Activated gamma-delta T cell treated with anti-CD3 and anti-CD28 coated beads, Interleukin-2, amount 50 U/mL, for 16 hours (primary cell): ENCODE measurements around the gene GTF2A2.

Experiments used
- DNase-seq: peaks from one replicate; pipeline ENCODE4 v3.0.0-alpha.2; 2020; ENCODE audit warnings: low read depth

The GTF2A2 gene

DNA sequence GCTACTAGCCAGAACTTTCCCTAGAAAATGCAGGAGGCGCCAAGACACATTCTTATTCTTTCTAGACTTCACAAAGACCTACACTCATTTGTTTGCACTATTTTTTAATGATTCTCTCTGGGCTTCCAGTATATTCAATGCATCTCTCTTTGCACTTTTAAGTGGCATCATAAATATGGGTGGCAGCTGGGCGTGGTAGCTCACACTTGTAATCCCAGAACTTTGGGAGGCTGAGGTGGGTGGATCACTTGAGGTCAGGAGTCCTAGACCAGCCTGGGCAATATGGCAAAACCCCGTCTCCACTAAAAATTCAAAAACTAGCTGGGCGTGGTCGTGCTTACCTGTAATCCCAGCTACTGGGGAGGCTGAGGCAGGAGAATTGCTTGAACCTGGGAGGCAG, 51.3 kb downstream of the GTF2A2 start:
- no peak for DNase-seq

DNA sequence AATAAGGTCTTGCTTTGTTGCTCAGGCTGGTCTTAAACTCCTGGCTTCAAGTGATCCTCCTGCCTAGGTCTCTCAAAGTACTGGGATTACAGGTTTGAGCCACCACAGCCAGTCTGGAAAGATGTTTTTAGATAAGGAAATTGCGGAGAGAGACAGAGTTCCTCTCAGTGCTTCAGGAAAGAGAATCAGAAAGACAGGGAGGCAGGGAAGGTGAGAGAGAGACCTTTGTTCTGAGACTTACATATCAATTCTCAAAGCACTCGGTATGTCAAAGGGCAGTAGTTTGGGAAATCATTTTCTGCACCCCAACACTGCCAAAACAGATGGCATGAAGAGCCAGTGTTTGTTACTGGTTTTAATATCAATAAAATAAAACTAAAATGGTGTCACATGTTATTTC, 58.9 kb downstream of the GTF2A2 start:
- no peak for DNase-seq

DNA sequence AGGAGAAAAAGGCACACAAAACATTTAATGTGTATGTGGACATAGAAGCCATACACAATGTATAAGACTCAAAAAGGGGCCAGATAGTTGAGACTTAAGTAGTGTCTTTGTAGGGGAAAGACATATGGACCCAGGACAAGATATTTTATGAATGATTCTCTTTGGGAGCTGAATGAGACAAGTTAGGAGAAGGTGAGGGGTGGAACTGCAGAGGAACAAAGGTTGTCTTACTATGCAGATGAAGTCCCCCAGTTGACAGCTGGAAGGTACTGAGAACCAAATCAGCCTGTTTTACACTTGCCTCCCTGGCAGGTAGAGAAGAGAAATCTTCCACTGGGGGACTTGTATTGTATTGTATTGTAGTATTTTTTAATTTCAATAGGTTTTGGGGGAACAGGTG, 60.7 kb downstream of the GTF2A2 start:
- DNase-seq: no peak

DNA sequence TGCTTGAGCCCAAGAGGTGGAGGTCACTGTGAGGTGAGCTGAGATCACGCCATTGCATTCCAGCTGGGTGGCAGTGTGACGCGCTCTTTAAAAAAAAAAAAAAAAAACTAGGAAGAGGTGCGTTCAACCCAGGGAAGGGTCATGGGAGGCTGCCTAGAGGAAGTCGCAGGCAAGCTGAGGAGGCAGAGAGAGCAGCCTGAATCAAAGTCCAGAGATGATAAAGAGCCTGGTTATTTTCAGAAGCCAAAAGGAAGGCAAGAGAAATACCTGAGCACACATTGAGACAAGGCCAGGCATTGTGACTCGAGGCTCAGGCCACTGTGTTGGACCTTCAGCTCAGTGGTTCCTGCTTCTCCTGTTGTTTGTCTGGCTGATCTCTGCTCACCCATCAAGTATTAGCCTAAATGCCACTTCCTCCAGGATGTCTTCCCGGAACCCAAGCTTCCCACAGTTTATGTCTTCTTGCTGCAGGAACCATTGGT, 61.8 kb downstream of the GTF2A2 start:
- DNase-seq: no peak

DNA sequence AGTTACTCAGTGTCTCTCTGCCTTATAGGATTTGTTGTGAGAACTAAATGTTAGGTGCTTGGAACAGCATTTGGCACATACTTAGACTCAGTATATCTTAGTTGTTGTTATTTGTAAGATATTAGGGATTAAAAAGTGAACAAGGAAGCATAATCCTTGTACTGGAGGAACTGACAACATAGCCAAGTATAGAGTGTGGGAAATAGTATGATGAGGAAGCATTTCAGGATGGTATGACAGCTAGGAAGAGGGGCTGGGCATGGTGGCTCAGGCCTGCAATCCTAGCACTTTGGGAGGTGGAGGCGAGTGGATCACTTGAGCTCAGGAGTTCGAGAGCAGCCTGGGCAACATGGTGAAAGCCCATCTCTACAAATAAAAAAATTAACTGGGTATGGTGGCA, 62.3 kb downstream of the GTF2A2 start:
- DNase-seq: no peak

DNA sequence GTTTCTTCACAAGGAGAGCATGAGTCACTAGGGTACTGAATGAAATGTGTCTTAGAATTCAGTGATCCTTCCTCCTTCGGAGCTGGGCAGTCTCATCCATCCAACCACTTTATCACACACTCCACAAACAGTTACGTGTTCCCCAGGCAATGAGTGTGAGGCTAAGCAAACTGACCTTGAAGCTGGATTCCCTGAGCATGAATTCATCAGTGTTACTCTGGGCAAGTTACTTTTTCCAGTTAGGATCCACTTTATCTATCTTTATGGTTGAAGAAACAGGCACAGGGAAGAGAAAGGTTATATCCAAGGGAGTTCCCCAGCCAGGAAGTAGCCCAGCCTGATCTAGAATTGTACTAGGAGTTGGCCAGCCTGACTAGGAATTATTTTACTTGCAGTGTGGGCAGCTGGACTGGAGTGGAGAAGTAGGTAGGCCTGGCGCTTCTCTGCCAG, 62.8 kb downstream of the GTF2A2 start:
- DNase-seq: no peak

DNA sequence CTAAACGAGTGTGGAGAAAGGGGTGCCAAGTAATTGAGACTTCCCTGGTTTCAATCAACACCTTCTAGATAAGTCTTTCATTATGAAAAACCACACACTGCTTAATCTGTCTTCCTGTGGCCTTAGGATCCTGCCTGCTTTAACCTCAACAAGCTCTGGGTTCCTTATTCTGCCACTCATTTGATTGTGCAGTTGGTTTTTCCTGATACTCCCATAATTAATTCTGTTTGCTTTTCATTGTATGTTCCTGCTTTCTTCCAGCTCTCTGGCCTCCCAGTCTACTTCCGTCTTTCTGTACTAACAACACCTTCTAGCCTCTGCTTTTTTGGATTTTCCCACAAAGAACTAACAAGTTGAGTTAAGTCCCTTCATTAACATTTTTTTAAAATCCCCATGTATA, 66.0 kb downstream of the GTF2A2 start:
- DNase-seq: no peak

DNA sequence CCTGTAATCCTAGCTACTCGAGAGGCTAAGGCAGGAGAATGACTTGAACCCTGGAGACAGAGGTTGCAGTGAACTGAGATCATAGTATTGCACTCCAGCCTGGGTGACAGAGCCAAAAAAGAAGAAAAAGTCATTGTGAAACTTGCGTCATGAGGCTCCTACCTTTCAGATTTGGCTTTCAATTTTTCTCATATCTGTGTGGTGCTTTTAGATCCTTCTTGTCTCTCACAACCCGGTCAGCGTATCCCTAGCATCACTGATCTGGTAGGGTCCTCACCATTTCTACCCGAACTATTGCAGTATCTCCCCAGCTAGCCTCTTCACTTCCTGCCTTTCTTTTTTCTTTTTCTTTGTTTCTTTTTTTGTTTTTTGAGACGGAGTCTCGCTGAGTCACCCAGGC, 67.3 kb downstream of the GTF2A2 start:
- DNase-seq: no peak
